GM23338 (cell line): ENCODE data around the gene GLP1R. TPM values are rescaled to one million over a fixed set of nuclear protein-coding genes. Genes with fewer than 3 reads are reported as not detected.

Source experiments
- ATAC-seq: fragments of 200-7000 bp; cut with Tn5 transposase; 3 replicates; pipeline ENCODE4 v1.9.1; 2020
- DNase-seq: peaks from one replicate; pipeline ENCODE4 v3.0.0-alpha.2; 2015; ENCODE audit warnings: low spot score
- H2AFZ ChIP-seq: fragments of 200-600 bp; sonication (generic); 2 replicates; pipeline ENCODE4 v1.8.0; 2016; ENCODE audit warnings: antibody characterized with exemption, mild to moderate bottlenecking, moderate library complexity
- H3F3A ChIP-seq: fragments of 200-600 bp; sonication (generic); replicated peaks from 2 replicates; pipeline ENCODE4 v1.8.0; 2017; ENCODE audit warnings: antibody characterized with exemption, mixed run types, low read depth
- H3K27ac ChIP-seq: fragments of 200-600 bp; sonication (generic); 2 replicates; pipeline ENCODE4 v1.6.1; 2016; ENCODE audit warnings: low read depth
- H3K27me3 ChIP-seq: fragments of 200-600 bp; sonication (generic); 2 replicates; pipeline ENCODE4 v1.8.0; 2016; ENCODE audit warnings: mild to moderate bottlenecking, mixed run types, moderate library complexity; ENCODE audit not compliant: insufficient read depth
- H3K36me3 ChIP-seq: fragments of 200-600 bp; sonication (generic); 2 replicates; pipeline ENCODE4 v1.8.0; 2016; ENCODE audit warnings: mild to moderate bottlenecking; ENCODE audit not compliant: insufficient read depth
- H3K4me1 ChIP-seq: fragments of 200-600 bp; sonication (generic); 2 replicates; pipeline ENCODE4 v1.8.0; 2016; ENCODE audit warnings: mild to moderate bottlenecking, moderate library complexity; ENCODE audit not compliant: insufficient read depth
- H3K4me2 ChIP-seq: fragments of 200-600 bp; sonication (generic); 2 replicates; pipeline ENCODE4 v1.7.1; 2017; ENCODE audit warnings: mixed run types
- H3K4me3 ChIP-seq: fragments of 200-600 bp; sonication (generic); 2 replicates; pipeline ENCODE4 v1.6.1; 2016; ENCODE audit warnings: mixed run types
- H3K79me2 ChIP-seq: fragments of 200-600 bp; sonication (generic); replicated peaks from 2 replicates; pipeline ENCODE4 v1.8.0; 2017; ENCODE audit warnings: mild to moderate bottlenecking; ENCODE audit not compliant: insufficient read depth
- H3K9me2 ChIP-seq: fragments of 200-600 bp; sonication (generic); 2 replicates; pipeline ENCODE4 v1.8.0; 2017; ENCODE audit not compliant: insufficient read depth
- H4K20me1 ChIP-seq: fragments of 200-600 bp; sonication (generic); replicated peaks from 2 replicates; pipeline ENCODE4 v1.8.0; 2017; ENCODE audit warnings: mild to moderate bottlenecking; ENCODE audit not compliant: insufficient read depth
- H3K27ac Mint-ChIP-seq: 2 replicates; pipeline ENCODE4 v1.8.0; 2020; ENCODE audit warnings: inconsistent platforms, mild to moderate bottlenecking, moderate library complexity, mixed read lengths
- H3K27me3 Mint-ChIP-seq: 3 replicates; pipeline ENCODE4 v1.8.0; 2022; ENCODE audit warnings: low read depth, mild to moderate bottlenecking, moderate library complexity, mixed read lengths, inconsistent platforms; ENCODE audit not compliant: insufficient read depth, poor library complexity
- H3K36me3 Mint-ChIP-seq: 3 replicates; pipeline ENCODE4 v1.8.0; 2021; ENCODE audit warnings: low read depth, mild to moderate bottlenecking, inconsistent platforms, moderate library complexity, mixed read lengths
- H3K4me1 Mint-ChIP-seq: 3 replicates; pipeline ENCODE4 v1.8.0; 2020; ENCODE audit warnings: mild to moderate bottlenecking, inconsistent platforms, mixed read lengths
- H3K4me3 Mint-ChIP-seq: 3 replicates; pipeline ENCODE4 v1.8.0; 2021; ENCODE audit warnings: moderate library complexity, mild to moderate bottlenecking, inconsistent platforms, mixed read lengths
- H3K9me3 Mint-ChIP-seq: 3 replicates; pipeline ENCODE4 v1.8.0; 2020; ENCODE audit warnings: moderate library complexity, mild to moderate bottlenecking, inconsistent platforms, mixed read lengths
- CREB1 ChIP-seq: fragments of 250-450 bp; sonication (Bioruptor Pico); IDR thresholded peaks from 2 replicates; pipeline ENCODE4 v1.5.0; 2020; ENCODE audit warnings: low read depth, mild to moderate bottlenecking, moderate library complexity
- CTCF ChIP-seq, 2 experiments: fragments of 200-600 bp in 1 of 2; sonication (generic) in 1 of 2; conservative IDR thresholded peaks; 2 replicates each; pipeline versions ENCODE4 v1.5.1 to v1.6.1; 2016 to 2017; ENCODE audit warnings: antibody characterized with exemption in 2 of 2, low read depth in 2 of 2, mild to moderate bottlenecking in 2 of 2, moderate library complexity in 1 of 2
- ETS1 ChIP-seq: IDR thresholded peaks from 2 replicates; pipeline ENCODE4 v1.6.1; 2016; ENCODE audit warnings: antibody characterized with exemption
- EZH2 ChIP-seq: fragments of 200-600 bp; sonication (generic); IDR thresholded peaks from one replicate; pipeline ENCODE4 v1.8.0; 2017; ENCODE audit warnings: antibody characterized with exemption, mild to moderate bottlenecking, low read depth; ENCODE audit not compliant: unreplicated experiment
- EZH2phosphoT487 ChIP-seq: fragments of 200-600 bp; sonication (generic); IDR thresholded peaks from one replicate; pipeline ENCODE4 v1.8.1; 2018; ENCODE audit warnings: antibody characterized with exemption; ENCODE audit not compliant: unreplicated experiment
- JUNB ChIP-seq: IDR thresholded peaks from one replicate; pipeline ENCODE4 v1.6.1; 2016; ENCODE audit warnings: antibody characterized with exemption; ENCODE audit not compliant: unreplicated experiment
- NANOG ChIP-seq: IDR thresholded peaks from 2 replicates; pipeline ENCODE4 v1.6.1; 2016; ENCODE audit warnings: antibody characterized with exemption, borderline replicate concordance
- POLR2AphosphoS5 ChIP-seq: IDR thresholded peaks from 2 replicates; pipeline ENCODE4 v1.6.1; 2016; ENCODE audit warnings: antibody characterized with exemption, low read depth
- STAT1 ChIP-seq: IDR thresholded peaks from one replicate; pipeline ENCODE4 v1.6.1; 2016; ENCODE audit warnings: antibody characterized with exemption; ENCODE audit not compliant: unreplicated experiment
- ZNF114 ChIP-seq: fragments of 250-450 bp; sonication (Bioruptor Pico); IDR thresholded peaks from 2 replicates; pipeline ENCODE4 v1.5.0; 2020; ENCODE audit warnings: mild to moderate bottlenecking, moderate library complexity
- ZNF462 ChIP-seq: fragments of 250-450 bp; sonication (Bioruptor Pico); IDR thresholded peaks from 2 replicates; pipeline ENCODE4 v1.5.0; 2020; ENCODE audit warnings: mild to moderate bottlenecking, moderate library complexity
- polyA plus RNA-seq: library from polyadenylated mRNA; unstranded; fragments of >200 nt; fragmentation: Nextera tagmentation; extraction: Ambion mirVana; gene quantifications from 2 replicates; pipeline ENCODE4 v1.2.1, GENCODE V29; 2016
- total RNA-seq: library from RNA; depleted of rRNA; stranded (reverse); fragments of >200 nt; shearing (Covaris generic); gene quantifications from 2 replicates; pipeline ENCODE4 v1.2.3, GENCODE V29; 2014

GLP1R gene
- total and polyA plus RNA-seq, 2 experiments from 2014 or later, result 0.42 to 3.7 TPM

GRCh38 chr6:39016839-39017546 lies 31.6 kb upstream of the GLP1R start:
- peaks cover 3% of the 10 kb centered on the region; the same call in 2 of the 3 replicates for H3K4me1 Mint-ChIP-seq
- Histone ChIP-seq H3K27me3 (no peaks in the 10 kb centered on the region), H3K27ac (no peak overlapping the region), H3K36me3 (no peaks in the 10 kb centered on the region), H2AFZ (no peak overlapping the region), H3K4me3 (no peak overlapping the region), H3K4me2 (no peak overlapping the region), H3K79me2 (no peaks in the 10 kb centered on the region), H3F3A (no peaks in the 10 kb centered on the region), H4K20me1 (no peaks in the 10 kb centered on the region), H3K4me1 (peaks cover 5% of the 10 kb centered on the region), H3K9me2 (peaks cover 4% of the 10 kb centered on the region; the same call in 1 of the 2 replicates)
- no peak for TF ChIP-seq ZNF114 (CRISPR knock-in tag)
- TF ChIP-seq CREB1 (CRISPR knock-in tag), result no peak
- no peak overlapping the region for H3K4me3 Mint-ChIP-seq
- no peak overlapping the region for H3K27ac Mint-ChIP-seq
- no peaks in the 10 kb centered on the region for H3K9me3 Mint-ChIP-seq
- H3K27me3 Mint-ChIP-seq, result peaks cover 2% of the 10 kb centered on the region
- ATAC-seq (no peak), DNase-seq (no peak)
- no peaks in the 10 kb centered on the region for H3K36me3 Mint-ChIP-seq

- Histone ChIP-seq H3K79me2 (no peaks in the 10 kb centered on the region), H3K4me1 (peaks cover 5% of the 10 kb centered on the region), H2AFZ (no peak overlapping the region), H3K27ac (no peak overlapping the region), H3K9me2 (peaks cover 4% of the 10 kb centered on the region; the same call in 1 of the 2 replicates), H3F3A (no peaks in the 10 kb centered on the region), H3K27me3 (no peaks in the 10 kb centered on the region), H3K4me2 (no peak overlapping the region), H3K36me3 (no peaks in the 10 kb centered on the region), H4K20me1 (no peaks in the 10 kb centered on the region), H3K4me3 (no peak overlapping the region)
- ATAC-seq (no peak), DNase-seq (no peak)
- H3K27ac Mint-ChIP-seq, result no peak overlapping the region
- peaks cover 2% of the 10 kb centered on the region for H3K27me3 Mint-ChIP-seq
- no peak overlapping the region for H3K4me3 Mint-ChIP-seq
- H3K36me3 Mint-ChIP-seq, result no peaks in the 10 kb centered on the region
- no peaks in the 10 kb centered on the region for H3K9me3 Mint-ChIP-seq
- H3K4me1 Mint-ChIP-seq, result peaks cover 3% of the 10 kb centered on the region; the same call in 2 of the 3 replicates
- TF ChIP-seq ETS1 (no peak), JUNB (no peak), STAT1 (no peak), POLR2AphosphoS5 (no peak), ZNF114 (CRISPR knock-in tag) (no peak), CREB1 (CRISPR knock-in tag) (no peak), CTCF (conservative IDR thresholded peaks at IDR 0.05; ENCODE audit: low read depth in 2 of 2) (no peak), EZH2phosphoT487 (no peak), ZNF462 (CRISPR knock-in tag) (no peak), NANOG (no peak), EZH2 (no peak)
Measured at GRCh38 chr6:39017547-39017880, 31.1 kb upstream of the GLP1R start.
